CD4-positive, alpha-beta T cell treated with Interleukin-4 for 1 hour (primary cell): ENCODE data around the gene COG5.
"Not testable (repeated sequence)": the region's sequence is repeated elsewhere in the genome, so short reads cannot be mapped to it uniquely, and the experiment has no call there.

Experiments
- DNase-seq, 2 donors: peaks; one replicate each; pipeline ENCODE4 v3.0.0-alpha.2; 2020 to 2022

COG5 gene

DNA sequence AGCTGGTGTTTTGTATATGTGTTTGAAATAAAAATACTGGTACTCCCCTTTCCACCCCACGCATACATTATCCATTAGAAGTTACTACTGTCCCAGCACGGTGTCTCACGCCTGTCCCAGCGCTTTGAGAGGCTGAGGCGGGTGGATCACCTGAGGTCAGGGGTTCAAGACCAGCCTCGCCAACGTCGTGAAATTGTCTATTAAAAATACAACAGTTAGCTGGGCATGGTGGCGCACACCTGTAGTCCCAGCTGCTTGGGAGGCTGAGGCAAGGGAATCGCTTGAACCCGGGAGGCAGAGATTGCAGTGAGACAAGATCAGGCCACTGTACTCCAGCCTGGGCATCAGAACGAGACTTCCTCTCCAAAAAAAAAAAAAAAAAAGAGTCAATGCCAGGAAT is 392.2 kb downstream of the COG5 start:
- DNase-seq = no peak

DNA sequence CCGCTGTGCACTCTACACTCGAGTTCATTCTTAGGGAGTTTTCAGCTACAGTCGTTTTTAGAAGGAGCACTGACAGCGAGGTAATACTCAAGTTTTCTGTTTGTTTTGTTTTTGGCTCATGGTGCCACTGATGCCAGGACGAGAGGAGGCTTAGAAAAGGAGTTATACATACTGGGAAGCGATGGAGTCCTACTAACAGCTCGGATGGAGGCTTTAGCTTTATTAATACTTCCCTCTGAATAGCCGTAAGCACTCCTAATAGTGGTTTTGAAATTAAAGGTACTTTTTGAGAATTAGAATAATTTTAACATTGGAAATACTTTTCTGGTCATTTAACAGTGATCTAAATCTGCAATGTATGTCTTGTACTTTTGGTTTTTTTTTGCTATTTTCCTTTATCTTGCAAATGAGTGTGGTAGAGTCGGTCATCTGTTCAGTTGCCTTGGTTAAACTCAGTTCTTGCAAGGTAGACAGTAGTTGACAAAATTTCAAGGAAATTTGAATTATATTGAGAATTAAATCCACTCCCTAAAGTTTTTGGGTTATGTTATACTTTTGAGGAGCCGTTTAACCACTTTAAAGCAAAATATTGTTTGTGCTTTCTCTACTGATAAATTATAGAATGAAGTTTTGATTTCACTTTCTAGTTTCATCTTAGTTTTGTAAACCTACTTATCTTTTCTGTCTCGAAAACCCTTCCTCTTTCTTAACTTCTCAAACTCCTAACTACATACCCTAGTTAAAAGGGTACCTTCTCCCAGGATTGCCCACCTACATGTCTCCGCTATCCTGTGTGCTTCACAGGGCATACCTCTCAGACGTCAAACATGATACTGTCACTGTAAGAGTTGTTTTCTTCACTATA is 393.4 kb downstream of the COG5 start:
- no peak for DNase-seq

DNA sequence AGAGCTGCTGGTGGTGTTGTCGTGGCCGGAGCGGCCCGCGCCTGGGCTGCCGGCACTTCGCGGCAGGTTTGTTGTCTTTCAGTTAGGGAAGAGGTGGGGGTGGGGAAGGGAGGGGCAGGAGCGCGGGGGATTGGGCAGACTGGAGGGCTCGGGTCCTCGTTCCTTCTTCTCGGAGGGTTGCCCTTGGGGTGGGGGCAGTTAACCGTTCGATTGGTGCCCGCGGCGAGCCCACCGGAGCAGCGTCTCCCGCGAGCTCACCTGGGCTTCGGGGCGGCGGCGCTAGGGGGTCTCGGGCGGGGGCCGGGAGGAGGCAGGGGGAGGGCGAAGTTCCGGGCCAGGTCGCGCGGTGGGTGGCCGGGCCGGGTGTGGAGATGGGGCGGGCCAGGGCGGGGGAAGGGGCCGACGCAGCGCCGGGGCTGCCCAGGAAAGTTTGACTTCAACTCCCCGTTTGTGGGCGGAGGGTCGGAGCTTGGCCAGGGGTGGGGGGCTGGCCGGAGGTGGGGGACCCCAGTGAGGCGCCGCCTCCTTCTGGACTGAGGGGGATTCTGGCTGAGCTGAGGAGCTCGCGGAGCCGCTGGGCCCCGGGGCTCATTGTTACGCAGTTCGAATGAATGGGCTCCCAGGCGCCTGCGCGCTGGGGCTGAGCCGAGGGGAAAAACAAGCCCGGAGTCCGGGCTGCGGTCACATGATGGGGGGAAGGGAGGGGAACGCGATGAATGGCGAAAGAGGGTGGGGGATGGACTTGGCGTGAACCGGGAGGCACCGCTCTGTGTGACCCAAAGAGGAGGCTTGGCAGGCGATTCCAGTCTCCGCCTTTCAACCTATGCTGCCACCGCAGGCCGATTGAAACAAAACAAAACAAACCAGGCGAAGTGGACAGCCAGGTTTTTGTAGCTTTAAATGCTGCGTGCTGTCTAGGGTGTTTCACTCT is 394.3 kb downstream of the COG5 start:
- DNase-seq = peak; percentile 90 to 92

DNA sequence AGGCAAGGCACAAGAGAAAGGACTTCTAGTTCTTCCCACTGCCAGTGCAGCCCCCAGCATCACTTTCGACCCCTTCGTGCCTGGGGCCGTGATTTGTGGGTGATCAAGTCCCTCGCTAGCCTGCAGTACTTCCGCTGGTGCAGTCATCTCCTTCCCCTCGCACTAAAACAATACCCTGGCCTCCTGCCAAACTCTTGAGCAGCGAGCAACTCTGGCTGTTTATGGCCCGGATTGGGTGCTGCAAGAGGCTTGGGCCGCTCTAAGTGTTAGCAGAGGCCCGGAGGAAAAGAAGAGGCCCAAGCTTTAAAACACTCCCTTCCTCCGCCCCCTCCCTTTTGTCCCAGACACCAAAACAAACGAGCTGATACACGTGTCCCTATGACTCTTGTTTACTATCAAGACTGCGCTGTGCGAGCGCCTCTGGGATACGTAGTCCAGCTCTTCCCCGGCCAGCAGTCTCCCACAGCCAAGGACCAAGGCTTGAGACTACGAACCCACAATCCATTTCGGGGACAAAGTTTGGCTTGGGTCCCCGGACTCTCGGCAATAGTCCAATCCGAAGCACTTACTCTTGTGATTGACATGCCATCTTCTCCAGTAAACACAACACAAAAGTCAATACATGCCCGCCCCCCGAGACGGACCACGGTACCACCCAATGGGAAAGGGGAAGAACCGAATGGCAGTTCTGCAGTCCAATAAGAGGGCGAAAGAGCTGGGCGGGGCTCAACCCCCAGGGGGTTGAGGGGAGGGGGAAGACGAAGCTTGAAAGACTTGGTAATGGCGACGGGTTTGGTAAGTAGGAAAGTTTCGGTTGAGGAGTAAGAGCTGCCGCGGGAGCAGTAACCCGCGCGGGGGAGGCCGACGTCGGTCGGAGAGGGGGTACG is 395.2 kb downstream of the COG5 start, which contains the start of gene HBP1:
Gene HBP1 (plus strand): TSS at position 771 of the 887 bp plus-strand sequence. CDS start 10,891 bp downstream, outside the sequence.
- peak; percentile 99 to 100 for DNase-seq

DNA sequence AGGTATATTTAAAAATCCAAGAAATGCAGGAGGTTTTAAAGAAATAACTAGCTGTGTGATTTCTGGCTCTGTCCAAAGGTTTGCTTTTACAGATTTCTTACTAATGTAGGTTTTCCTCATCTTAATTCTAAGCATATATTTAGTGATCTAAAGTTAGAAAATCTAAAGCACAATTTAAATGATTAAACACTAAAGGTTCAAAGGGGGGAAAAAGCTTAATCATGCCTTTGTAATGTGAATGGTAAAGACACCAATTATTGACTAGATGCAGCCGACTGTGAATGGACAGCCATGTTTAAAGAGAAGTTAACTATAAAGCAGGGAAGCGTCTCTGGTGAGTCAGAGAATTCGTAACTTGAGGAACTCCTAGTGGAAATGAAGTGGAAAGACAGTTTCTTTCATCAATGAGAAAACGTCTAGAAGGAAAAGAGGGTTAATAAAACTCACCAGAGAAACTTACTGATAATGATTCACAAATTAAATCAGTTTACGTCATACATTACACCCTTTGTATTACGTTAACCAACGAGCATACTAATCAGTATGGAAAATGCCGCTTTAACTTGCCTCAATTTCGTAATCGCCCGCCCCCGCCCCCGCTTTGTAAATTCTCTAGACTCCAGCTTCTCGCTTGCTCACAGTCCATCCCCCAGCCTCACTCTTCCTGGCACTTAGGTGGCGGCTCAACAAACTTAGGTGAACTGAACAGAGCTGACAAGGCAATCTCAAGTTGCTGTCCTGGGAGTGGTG is 396.1 kb downstream of the COG5 start:
- peak in 1 of 2 donors; percentile 82 for DNase-seq

DNA sequence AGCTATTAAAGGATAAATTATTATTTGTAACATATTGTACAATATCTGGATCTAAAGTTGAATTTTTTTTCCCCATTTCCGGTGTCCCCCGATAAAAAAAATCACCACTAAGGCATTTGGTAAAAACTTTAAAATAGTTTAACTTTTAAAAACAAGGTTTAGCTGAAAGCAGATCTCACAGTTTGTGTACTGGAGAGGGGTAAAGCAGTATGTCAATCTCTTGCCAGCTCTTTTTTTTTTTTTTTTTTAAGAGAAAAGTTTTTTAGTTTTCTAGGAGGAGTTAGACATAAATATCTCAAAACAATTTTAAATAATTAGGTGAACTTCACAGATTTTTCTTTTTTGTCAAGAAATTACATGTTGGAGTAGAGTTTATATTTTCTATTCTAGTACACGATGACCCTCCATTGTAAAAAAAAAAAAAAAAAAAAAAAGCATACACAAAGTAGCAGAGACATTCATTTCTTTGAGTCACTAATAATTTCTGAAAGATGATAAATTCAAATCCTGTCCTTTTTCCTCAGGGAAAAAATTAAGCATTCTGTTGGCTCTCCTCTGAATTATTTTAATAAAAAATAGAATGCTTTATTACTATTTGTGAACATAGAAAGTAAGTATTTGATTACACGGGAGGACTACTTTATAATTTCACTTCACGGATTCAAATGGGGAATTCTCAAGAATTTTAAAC is 396.8 kb downstream of the COG5 start:
- no peak for DNase-seq

DNA sequence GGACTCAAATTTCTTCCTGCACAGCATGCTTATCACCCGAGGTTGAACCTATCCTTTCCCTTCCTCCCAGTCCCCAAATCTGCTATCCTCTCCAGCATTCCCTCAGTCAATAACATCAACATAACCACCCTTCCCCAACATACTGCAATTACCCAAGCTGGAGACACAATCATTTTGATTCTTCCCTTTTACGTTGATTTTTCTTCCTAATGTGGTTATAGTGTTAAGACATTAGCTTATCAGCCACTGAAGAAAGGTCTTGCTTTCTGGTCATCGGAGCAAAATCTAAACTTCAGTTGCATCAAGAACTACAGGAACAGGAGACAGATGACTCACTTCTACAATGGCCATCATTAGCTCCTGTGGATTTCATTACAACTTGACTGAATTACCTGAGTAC is 398.4 kb downstream of the COG5 start:
- DNase-seq = no peak

DNA sequence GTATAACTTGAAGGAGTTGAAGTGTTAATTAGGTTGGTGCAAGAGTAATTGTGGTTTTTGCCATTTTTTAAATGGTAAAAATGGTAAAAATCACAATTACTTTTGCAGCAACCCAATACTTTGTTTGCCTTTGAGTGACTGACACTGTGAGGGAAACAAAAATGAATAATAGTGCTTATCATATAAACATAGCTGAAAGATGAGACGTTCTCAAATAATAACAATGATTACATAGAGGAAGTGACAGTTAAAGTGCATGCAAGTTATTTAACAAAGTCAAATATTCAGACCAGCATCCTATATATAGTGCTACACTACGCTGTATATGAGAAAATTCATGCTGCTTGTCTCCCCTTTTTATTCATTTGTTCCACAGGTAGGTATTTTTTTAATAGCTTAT is 399.6 kb downstream of the COG5 start:
- DNase-seq = no peak

DNA sequence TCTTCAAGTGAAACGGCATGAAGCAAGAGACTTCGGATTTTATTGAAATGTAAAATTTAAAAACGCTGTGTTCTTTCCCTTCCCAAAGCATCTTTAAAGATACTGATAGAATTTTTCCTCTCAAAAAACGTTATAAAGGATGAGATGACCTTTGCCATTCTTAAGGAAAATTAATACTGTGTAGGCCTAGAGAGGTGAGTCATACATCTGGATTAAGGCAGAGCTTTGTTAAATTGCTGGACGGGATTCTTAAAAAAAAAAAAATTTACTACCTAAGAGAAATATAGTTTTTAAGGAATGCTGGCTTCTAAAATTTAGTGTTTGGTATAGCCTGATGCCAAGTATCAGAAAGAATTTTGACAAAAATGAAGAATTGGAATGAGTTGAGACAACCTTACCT is 401.2 kb downstream of the COG5 start:
- DNase-seq = no peak

DNA sequence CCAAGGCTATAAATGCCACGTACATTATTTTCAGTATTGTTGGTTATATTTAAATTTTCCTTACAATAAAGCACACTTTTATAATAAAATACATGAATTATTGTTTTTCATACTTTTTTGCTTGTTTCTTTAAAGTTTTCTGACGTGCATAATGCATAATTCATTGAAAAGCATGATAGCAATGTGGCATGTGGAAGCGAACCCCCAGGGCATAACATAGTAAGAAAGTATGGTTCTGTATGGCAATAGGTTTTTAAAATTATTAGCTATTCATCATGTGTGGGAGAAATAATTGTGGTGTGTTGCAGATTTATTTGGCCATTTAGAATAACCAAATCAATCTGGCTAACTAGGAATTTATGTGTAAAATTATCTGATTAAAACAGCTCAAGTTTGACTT is 402.3 kb downstream of the COG5 start:
- no peak for DNase-seq

DNA sequence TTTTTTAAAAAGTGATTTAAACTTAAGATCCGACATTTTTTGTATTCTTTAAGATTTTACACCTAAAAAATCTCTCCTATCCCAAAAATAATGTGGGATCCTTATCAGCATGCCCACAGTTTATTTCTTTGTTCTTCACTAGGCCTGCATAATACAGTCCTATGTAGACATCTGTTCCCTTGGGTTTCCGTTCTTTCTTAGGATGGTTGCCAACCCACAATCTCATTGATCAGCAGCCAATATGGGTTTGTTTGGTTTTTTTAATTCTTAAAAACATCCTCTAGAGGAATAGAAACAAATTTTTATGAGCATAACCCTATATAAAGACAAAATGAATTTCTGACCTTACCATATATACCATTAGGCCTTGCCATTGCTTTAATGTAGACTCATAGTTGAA is 403.3 kb downstream of the COG5 start:
- DNase-seq = no peak

DNA sequence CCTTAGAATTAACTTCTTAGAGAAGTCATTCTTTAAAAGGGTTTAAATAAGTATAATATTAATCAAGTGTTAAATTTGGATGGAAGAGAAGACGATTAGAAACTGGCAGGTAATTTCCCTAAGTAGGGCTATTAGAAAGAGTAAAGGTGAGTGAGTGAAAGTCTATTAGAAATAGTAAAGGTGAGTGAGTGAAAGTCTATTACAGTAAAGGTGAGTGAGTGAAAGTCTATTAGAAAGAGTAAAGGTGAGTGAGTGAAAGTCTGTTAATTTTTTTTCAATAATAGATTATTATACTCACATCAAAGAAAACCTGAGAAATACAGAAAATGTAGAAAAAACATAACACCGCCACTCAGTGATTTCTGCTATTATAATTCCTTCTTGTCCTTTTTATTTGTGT is 405.7 kb downstream of the COG5 start:
- no peak for DNase-seq

DNA sequence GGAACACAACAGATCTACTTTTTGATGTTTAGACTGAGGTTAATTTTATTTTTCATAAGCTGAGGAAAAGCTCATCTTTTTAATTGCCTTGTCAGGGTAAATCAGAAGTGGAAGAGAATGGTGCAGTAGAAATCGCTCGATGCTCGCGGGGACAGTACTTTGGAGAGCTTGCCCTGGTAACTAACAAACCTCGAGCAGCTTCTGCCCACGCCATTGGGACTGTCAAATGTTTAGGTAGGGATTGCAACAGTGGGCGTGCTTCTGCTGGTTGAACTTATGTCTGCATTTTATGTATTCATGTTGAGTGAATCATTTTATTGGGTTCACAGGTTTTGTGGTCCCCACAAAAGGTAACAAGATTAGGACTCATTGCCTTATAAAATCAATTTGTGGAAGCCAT is 406.6 kb downstream of the COG5 start:
- no peak for DNase-seq

DNA sequence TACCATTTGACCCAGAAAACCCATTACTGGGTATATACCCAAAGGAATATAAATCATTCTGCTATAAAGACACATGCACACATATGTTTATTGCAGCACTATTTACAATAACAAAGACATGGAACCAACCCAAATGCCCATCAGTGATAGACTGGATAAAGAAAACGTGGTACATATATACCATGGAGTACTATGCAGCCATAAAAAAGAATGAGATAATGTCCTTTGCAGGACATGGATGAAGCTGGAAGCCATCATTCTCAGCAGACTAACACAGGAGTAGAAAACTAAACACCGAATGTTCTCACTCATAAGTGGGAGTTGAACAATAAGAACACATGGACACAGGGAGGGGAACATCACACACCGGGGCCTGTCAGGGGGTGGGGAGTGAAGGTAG is 408.0 kb downstream of the COG5 start:
- DNase-seq = not testable (repeated sequence)

DNA sequence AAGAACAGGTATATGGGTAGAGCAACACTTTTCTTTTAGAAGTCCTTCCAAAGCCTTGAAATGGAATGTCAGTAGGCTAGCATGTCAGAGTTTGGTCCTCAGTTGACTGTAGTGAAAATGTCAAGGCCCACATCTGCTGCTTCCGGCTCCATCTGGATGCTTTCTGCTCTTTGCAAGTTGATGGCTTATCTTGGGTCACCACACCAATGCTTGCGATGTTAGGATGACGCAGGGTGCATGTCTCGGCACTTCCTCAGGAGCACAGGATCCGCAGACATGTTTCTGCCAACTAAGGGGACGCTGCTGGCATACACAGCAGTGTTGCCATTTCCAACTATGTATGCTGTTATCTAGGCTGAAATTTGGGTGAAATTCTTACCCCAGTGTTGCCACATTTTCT is 408.9 kb downstream of the COG5 start:
- no peak for DNase-seq

DNA sequence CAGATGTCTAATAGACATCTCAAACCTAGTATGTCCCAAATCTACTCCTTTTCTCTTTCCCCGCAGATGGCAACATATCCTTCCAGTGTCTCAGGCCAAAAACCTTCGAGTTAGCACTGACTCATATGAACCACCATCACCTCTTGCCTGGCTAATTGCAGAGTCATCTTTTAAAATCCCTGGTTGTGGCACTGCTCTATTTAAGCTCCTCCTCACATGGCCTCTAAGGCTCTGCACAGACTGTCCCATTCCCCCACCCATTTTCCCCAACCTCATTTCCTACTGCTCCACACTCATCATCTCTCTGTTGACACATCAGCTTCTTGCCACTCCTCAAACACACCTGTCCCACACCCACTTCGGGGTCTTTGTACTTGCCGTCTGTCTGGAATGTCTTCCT is 411.7 kb downstream of the COG5 start:
- DNase-seq = no peak
